ENCODE data around the gene PTCD1.
A peak's percentile ranks its signal among the peaks of the same experiment; 100 is the strongest.

PTCD1 gene

DNA sequence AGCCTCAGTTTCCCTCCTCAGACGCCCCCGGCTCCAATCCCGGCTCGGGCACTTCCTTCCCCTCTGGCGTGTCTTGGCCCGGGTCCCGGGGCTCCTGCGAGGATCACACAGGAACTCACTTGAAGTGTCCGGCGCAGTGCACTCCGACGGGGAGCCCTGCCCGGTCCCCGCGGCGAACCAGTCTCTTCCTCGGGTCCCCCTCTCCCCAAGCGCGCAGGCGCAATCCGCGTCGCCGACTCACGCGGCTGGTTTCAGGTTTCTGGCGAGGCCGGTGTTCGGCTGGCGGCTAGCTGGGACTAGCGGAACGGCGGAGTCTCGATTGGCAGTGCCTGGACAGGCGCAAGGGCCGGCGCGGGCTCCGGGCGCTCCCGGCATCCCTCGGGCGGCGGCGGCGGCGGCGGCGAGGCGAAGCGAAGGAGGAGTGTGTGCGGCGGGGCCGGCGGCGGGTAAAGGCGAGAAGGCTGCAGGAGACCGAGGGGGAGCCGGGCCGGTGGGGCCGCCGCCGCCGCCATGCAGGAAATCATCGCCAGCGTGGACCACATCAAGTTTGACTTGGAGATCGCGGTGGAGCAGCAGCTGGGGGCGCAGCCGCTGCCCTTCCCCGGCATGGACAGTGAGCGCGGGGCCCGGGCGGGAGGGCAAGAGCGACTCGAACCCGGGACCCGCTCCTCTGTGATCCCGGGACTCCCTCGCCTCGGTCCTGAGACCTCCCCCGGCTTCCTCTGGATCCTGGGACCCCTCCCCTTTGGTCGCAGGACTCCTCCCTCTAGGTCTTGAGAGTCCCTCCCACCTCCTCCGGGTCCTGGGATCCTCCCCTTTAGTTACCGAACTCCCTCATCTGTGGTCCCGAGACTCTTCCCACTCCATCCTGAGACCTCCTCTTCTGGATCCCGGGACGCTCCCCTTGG, at the start of gene PTCD1, which contains the start of gene CPSF4:
PTCD1 (minus strand) TSS at position 226 of the 908 bp plus-strand sequence. CDS start 3,556 bp downstream, outside the sequence.
CPSF4 (plus strand) TSS at position 371 of the 908 bp plus-strand sequence; CDS start at position 511, 140 bp downstream.
- peak; percentile 88 for DNase-seq

DNA sequence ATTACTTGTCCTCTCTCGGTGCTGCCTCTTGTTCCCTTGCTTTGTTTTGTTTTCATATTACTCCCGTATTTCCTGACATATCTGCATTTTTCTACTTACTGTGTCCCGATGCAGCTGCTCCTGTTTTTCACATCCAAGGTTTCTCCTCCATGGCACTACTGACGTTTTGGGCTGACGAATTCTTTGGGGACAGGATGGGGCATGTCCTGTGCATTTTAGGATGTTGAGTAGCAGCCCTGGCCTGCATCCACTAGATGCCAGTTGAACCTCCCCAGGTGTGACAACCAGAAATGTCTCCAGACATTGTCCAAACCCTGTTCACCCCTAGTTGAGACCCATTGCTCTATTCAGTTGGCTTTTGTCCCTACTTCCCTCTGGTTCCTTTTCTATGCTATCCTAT, 46.5 kb upstream of the PTCD1 start:
- no peak for DNase-seq

DNA sequence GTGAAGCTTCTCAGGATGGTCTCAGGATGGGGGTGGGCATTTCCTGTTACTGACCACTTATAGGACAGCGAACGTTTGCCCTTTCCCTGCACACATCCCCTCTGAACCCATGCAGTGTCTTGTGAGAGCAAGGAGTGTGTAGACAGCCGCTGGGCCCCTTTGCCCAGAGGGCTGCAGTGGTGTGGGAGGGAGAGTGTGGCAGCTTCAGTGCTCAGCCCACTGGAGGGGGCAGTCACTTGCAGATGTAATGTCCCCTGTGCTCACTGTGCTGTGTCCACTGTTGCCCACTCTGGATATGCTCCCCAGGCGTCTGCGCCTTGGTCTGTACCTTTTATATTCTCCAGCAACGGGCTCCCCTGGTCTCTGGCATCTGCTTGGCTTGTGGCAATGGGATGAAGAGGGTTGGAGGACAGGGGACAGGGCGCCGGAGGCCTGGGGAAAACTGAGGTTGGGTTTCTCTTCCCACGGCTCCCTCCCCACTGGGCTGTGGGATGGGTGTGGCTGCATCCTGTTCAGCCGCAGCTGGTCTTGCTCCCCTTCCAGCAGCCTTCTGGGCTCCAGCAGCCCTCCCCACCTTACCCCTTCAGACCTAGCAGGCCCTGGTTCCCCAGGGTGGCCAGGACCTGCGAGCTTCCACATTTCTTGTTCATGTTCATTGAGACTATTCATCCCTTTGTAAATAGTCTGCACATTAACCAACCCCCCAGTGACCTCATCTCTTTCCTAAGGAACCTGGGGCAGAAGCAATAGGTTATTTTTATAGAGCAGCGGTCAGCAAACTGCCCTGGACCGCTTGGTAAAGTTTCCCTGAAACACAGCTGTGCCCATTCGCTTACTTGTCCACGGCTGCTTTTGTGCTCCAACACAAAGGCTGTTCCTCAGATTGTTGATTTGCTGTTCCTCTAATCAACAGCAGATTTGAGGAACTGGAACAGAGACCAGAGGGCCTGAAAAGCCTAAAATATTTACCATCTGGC, 40.2 kb upstream of the PTCD1 start:
- no peak for DNase-seq

DNA sequence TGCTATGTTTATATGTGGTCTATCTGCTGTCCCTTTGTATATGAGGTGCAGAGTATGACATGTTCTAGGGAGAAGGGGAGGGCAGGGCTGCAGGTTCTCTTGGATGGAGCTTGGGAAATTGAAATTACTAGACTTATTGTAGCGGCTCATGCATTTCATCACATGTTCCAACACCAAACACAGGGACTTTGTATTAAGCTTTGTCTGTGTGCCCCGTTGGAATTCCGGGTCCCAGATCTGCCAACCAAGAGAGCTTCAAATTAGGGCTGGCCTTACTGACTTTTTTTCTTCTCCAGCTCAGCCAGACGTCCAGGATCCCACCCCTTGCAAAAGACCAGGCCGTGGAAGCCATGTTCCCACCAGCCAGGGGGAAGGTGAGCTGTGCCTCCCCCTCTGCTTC, 37.5 kb upstream of the PTCD1 start:
- no peak for DNase-seq

GRCh38 chr7:99473315-99473596, 34.7 kb upstream of the PTCD1 start:
- DNase-seq = peak; percentile 17

DNA sequence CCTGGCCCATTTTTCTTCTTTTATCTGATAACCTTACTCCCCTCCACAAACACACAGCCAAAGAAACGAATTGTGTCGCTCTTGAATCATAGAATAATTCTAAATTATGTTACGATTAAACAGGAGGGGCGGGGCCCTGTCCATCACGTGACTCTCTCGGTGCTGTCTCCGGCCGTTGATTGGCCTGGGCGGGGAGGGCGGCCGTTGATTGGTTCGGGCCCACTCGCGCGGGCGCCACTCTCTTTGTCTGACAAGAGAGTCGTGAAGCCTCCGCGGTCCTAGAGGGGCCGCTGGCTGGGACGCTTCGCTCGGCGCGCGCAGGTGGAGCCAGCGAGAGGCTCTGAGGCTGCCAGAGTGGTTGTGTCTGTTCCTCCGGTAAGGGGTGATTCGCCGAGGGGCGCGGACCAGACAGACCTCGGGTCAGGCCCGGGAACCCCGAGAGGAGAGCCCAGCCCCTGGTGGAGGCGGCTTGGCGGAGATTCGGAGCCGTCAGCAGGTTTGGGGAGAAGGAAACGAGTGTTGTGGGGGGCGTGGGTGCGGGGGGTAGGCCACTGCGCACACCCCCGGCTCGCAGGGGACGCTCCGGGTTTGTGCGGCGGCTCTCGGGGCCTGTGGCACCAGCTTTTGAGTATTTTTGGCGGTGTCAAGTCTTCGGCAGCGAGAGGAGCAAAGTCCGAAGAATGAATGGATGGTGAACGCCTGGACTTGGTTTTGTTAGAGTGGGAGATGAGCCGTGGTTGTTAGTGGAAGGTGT, 34.1 kb upstream of the PTCD1 start, which contains the start of gene ZNF789:
ZNF789 (plus strand) TSS at position 330 of the 754 bp plus-strand sequence. CDS start 3,567 bp downstream, outside the sequence.
- peak; percentile 95 for DNase-seq

DNA sequence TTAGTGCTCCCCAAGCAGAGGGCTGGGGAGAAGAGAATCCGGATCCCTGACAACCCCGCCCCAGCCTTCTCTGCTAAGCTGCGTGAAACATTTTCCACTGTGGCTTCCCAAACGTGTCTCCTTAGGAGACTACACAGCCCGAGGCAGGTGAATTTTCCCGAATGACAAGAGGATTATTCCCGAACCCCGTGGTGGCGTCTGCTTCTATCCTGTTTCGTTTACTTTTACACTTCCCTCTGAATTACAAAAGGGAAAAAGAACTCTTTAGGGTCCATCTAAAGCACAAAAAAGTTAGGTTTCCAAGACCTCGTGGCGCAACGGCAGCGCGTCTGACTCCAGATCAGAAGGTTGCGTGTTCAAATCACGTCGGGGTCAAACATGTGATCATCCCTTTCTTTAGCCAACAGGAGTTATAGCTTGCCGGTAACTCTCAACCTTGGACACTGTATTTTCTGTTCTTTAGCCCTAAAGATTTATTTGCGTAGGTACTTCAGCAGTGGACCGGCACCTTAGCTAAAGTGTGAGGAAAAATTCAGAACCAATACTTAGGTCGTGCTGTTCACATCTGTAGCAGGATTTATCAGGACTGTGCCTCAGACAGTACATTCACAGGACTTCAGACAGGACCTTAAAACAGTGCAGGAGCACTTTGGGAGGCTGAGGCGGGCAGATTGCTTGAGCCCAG, 30.9 kb upstream of the PTCD1 start:
- DNase-seq = no peak

DNA sequence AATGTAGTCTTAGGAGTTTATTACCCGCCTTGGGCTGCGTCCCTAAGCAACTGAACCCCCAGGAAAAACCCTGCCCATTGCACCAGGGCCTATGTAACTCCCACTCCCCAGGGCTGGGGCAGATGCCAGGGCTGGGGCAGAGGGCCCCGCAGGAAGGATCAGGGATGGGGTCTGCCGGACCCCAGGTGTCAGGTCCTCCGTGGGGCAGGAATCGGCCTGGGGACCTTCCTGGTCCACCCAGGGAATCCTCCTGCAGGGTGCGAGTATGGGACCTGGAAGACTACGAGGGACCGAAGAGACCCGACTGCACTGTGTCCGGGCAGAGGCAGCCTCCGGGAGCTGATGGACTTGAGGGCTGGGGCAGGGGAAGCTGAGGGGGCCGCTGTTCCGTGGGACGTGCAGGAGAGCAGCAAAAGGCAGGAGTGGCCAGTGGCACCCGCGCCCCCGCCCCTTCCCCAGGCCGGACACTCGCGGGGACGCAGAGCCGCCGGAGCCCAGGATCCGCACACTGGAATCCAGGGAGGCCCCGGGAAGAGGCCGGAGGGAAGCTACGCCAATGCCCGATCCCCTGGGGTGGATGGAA, 29.8 kb upstream of the PTCD1 start:
- no peak for DNase-seq

GRCh38 chr7:99465421-99465768, 26.8 kb upstream of the PTCD1 start:
- no peak for DNase-seq

DNA sequence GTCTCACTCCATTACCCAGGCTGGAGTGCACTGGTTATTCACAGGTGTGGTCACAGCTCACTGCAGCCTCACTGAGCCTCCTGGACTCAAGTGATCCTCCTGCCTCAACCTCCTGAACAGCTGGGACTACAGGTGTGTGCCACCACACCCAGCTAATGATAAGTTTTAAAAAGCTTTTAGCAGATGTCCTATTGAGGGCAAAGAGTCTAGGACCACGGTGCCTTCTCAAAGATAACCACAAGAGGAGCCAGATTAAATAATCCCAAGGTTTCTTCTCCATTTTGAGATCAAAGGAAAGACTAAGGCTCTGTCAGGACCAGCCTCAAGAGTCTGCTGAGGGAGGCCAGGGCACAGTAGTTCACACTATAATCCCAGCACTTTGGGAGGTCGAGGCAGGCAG, 22.6 kb upstream of the PTCD1 start:
- DNase-seq = no peak

- DNase-seq = no peak
Measured at GRCh38 chr7:99460651-99461050, 22.1 kb upstream of the PTCD1 start.

GRCh38 chr7:99459087-99459486, 20.5 kb upstream of the PTCD1 start:
- DNase-seq = no peak

- no peak for DNase-seq
Measured at GRCh38 chr7:99457650-99458493, 19.3 kb upstream of the PTCD1 start.

DNA sequence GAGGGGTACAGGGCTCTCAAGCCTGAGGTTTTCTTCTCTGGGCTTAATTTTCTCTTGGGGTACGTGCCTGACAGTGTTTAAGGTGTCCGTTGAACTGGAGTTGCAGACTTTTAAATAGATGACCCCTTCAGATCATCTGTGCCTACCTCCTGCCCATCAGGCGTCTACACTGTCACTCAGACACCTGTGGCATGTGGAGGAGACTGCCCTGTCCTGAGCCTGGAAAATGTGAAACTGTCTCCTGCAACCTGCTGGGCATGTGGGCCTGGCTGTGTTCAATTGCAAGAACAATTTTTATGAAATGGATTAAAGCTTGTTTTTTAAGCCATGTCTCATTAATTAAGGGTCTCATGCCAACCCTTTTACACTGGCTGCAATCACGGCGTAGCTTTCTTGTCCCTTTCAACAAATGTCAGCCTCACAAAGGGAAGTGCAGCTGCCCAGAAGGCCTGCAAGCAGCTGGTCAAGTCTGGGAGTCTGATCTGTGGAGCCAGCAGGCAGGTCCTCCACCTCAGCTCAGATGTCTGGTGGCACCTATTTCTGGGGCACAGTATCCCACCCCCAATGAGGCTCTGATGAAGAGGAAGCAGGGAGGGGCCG, 18.6 kb upstream of the PTCD1 start:
- DNase-seq = no peak

DNA sequence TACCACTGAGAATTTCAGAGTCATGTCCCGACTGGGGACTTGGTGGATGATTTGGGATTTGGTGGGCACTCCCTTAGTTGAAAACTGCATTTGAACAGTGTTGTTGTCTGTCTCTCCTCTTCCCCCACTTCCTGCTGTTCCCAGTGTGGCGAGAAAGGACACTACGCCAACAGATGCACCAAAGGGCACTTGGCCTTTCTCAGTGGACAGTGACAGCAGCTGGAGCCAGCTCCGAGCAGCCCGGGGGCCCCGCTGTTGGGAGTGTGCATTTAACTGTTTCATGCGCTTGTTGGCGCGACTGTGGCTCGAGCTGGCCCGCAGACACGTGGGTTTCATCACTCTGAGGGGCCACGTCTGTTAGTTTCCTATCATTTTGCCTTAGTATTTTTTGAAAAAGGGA, 17.7 kb upstream of the PTCD1 start:
- no peak for DNase-seq

- DNase-seq = no peak
Measured at GRCh38 chr7:99455874-99456273, 17.3 kb upstream of the PTCD1 start.

GRCh38 chr7:99453105-99453504, 14.5 kb upstream of the PTCD1 start:
- no peak for DNase-seq

- no peak for DNase-seq
Measured at GRCh38 chr7:99452541-99452940, 13.9 kb upstream of the PTCD1 start.

DNA sequence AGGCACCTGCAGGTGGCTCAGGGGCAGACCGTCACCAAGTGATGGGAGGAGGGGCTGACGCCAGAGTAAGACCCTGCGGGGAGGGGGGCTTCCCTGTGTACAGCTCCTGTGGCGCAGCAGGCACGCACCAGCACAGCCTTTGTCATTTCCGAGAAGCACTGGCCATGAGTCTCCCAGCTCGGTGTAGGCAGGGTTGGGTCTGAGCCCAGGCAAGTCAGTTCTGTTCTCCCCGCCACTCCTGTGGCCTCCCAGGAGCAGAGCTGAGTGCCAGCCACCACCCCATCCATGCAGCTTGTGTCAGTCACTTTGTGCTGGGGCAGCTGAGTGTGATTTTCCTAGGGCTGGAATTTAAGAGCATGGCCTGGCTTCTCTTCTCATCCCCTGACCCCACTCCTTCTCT, 13.3 kb upstream of the PTCD1 start:
- no peak for DNase-seq

GRCh38 chr7:99449326-99449725, 10.7 kb upstream of the PTCD1 start:
- no peak for DNase-seq
